Tibial artery (tissue), 4 donors: ENCODE measurements around the gene PPP6R3.

Experiments
- DNase-seq, 2 donors: peaks; one replicate each; pipeline ENCODE4 v3.0.0-alpha.2; 2019
- H3K27ac ChIP-seq, 2 donors: fragments of 200-600 bp; sonication (generic) in 1 of 2; 1 replicate in 1 of 2; 2 replicates in 1 of 2; pipeline ENCODE4 v1.5.1; 2018 to 2019; ENCODE audit warnings: mild to moderate bottlenecking in 1 of 2
- H3K27me3 ChIP-seq, 2 donors: fragments of 200-600 bp; sonication (generic) in 1 of 2; one replicate each; pipeline versions ENCODE4 v1.5.1 to v1.6.0; 2016 to 2019
- H3K36me3 ChIP-seq, 3 donors: fragments of 200-600 bp; sonication (generic) in 2 of 3; one replicate each; pipeline ENCODE4 v1.5.1; 2016 to 2019; ENCODE audit warnings: mild to moderate bottlenecking in 2 of 3
- H3K4me1 ChIP-seq, 4 donors: fragments of 200-600 bp; sonication (generic) in 2 of 4; 1 replicate in 3 of 4; 2 replicates in 1 of 4; pipeline ENCODE4 v1.5.1; 2016 to 2019
- H3K4me3 ChIP-seq, 2 donors: fragments of 200-600 bp; sonication (generic) in 1 of 2; 1 replicate in 1 of 2; 2 replicates in 1 of 2; pipeline ENCODE4 v1.5.1; 2018 to 2019; ENCODE audit warnings: mild to moderate bottlenecking in 2 of 2
- H3K9me3 ChIP-seq, 3 donors: fragments of 200-600 bp; sonication (generic) in 1 of 3; one replicate each; pipeline ENCODE4 v1.5.1; 2016 to 2019
- CTCF ChIP-seq, 2 experiments: fragments of 200-600 bp in 1 of 2; fragments of 450-650 bp in 1 of 2; IDR thresholded peaks; one replicate each; pipeline ENCODE4 v1.5.1; 2017 to 2019; ENCODE audit warnings: antibody characterized with exemption in 2 of 2, mild to moderate bottlenecking in 1 of 2, moderate library complexity in 1 of 2
- intact Hi-C: fragments of 100-400 bp; cut with DNase I; formaldehyde crosslinking; loops from one replicate; pipeline ENCODE4 v1.15.0; 2023; ENCODE audit warnings: low total_unique reads

Gene PPP6R3

GRCh38 chr11:68641880-68642279 is 181.3 kb downstream of the PPP6R3 start:
- DNase-seq: no peak
- Histone ChIP-seq H3K27me3 (peaks cover 0 to 20% of the 10 kb centered on the region in 2 donors), H3K9me3 (peaks cover 0 to 9% (median 6%) of the 10 kb centered on the region in 3 donors), H3K27ac (no peak overlapping the region), H3K4me3 (no peak overlapping the region), H3K4me1 (no peaks in the 10 kb centered on the region), H3K36me3 (no peaks in the 10 kb centered on the region)
- intact Hi-C loops: no loop called here
- TF ChIP-seq CTCF (IDR thresholded peaks at IDR 0.05): no peak

GRCh38 chr11:68643585-68643984 is 183.0 kb downstream of the PPP6R3 start:
- intact Hi-C loops: no loop called here
- no peak for TF ChIP-seq CTCF (IDR thresholded peaks at IDR 0.05)
- DNase-seq: no peak

GRCh38 chr11:68646832-68647231 is 186.3 kb downstream of the PPP6R3 start:
- Histone ChIP-seq H3K27me3 (peaks cover 0 to 30% of the 10 kb centered on the region in 2 donors), H3K4me3 (no peak overlapping the region), H3K36me3 (no peaks in the 10 kb centered on the region), H3K4me1 (no peaks in the 10 kb centered on the region), H3K27ac (no peak overlapping the region), H3K9me3 (peaks cover 0 to 16% (median 16%) of the 10 kb centered on the region in 3 donors)
- DNase-seq: no peak
- no peak for TF ChIP-seq CTCF (IDR thresholded peaks at IDR 0.05)
- intact Hi-C loops: no loop called here

More at GRCh38 chr11:68643585-68643984, 183.0 kb downstream of the PPP6R3 start:
- Histone ChIP-seq H3K27ac (no peak overlapping the region), H3K27me3 (peaks cover 0 to 20% of the 10 kb centered on the region in 2 donors), H3K9me3 (peaks cover 0 to 16% (median 16%) of the 10 kb centered on the region in 3 donors), H3K36me3 (no peaks in the 10 kb centered on the region), H3K4me3 (no peak overlapping the region), H3K4me1 (no peaks in the 10 kb centered on the region)

GRCh38 chr11:68649851-68650555 is 189.5 kb downstream of the PPP6R3 start:
- H3K36me3 ChIP-seq: no peaks in the 10 kb centered on the region
- intact Hi-C loops: no loop called here
- no peaks in the 10 kb centered on the region for H3K4me1 ChIP-seq
- no peak overlapping the region for H3K4me3 ChIP-seq
- H3K9me3 ChIP-seq: peaks cover 0 to 22% (median 16%) of the 10 kb centered on the region in 3 donors
- H3K27me3 ChIP-seq: peaks cover 0 to 52% of the 10 kb centered on the region in 2 donors
- H3K27ac ChIP-seq: no peak overlapping the region
- TF ChIP-seq CTCF (IDR thresholded peaks at IDR 0.05): no peak
- no peak for DNase-seq

- intact Hi-C loops: no loop called here
- Histone ChIP-seq H3K27ac (no peak overlapping the region), H3K36me3 (no peaks in the 10 kb centered on the region), H3K27me3 (peaks cover 0 to 48% of the 10 kb centered on the region in 2 donors), H3K4me1 (no peaks in the 10 kb centered on the region), H3K9me3 (peaks cover 0 to 20% (median 15%) of the 10 kb centered on the region in 3 donors), H3K4me3 (no peak overlapping the region)
- DNase-seq: no peak
- TF ChIP-seq CTCF (IDR thresholded peaks at IDR 0.05): no peak
Measured at GRCh38 chr11:68650801-68651200, 190.2 kb downstream of the PPP6R3 start.
